ENCODE results near the gene C1QA.

DNA sequence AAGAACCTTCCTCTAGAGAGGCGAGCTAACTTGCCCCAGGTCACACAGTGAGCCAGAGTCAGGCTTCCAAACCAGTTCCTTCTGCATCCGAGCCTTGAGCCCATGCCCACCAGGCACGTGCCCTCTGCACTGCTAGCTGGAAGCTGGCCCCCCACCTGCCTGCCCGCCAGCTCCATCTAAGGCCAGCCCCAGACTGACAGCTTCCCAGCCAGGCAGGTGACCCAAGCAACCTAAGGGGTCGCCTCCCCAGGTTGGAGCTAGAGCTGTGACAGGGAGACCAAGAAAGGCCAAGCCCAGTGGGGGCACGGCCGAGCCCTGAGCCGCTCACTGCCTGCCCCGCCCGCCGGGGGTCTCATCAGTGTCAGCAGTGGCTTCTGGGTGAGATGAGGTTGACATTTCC is 19.9 kb upstream of the C1QA start:
- TF ChIP-seq, protein P1, sequence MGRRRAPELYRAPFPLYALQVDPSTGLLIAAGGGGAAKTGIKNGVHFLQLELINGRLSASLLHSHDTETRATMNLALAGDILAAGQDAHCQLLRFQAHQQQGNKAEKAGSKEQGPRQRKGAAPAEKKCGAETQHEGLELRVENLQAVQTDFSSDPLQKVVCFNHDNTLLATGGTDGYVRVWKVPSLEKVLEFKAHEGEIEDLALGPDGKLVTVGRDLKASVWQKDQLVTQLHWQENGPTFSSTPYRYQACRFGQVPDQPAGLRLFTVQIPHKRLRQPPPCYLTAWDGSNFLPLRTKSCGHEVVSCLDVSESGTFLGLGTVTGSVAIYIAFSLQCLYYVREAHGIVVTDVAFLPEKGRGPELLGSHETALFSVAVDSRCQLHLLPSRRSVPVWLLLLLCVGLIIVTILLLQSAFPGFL (CRISPR knock-in tag; IDR thresholded peaks at IDR 0.05) = no peak
- TF ChIP-seq NR1H2 (CRISPR knock-in tag; IDR thresholded peaks at IDR 0.05; ENCODE audit: borderline replicate concordance, low read depth) (no peak), RNF2 (conservative IDR thresholded peaks at IDR 0.05; ENCODE audit: low read depth) (no peak), CEBPB (IDR thresholded peaks at IDR 0.05; ENCODE audit: borderline replicate concordance, low read depth, low read length) (no peak), FOXJ3 (CRISPR knock-in tag; IDR thresholded peaks at IDR 0.05; ENCODE audit: borderline replicate concordance) (no peak), SIN3A (IDR thresholded peaks at IDR 0.05; ENCODE audit: borderline replicate concordance, low read depth, low read length) (no peak), ZNF232 (CRISPR knock-in tag; IDR thresholded peaks at IDR 0.05; ENCODE audit: borderline replicate concordance) (no peak)
- TF ChIP-seq, protein P2, sequence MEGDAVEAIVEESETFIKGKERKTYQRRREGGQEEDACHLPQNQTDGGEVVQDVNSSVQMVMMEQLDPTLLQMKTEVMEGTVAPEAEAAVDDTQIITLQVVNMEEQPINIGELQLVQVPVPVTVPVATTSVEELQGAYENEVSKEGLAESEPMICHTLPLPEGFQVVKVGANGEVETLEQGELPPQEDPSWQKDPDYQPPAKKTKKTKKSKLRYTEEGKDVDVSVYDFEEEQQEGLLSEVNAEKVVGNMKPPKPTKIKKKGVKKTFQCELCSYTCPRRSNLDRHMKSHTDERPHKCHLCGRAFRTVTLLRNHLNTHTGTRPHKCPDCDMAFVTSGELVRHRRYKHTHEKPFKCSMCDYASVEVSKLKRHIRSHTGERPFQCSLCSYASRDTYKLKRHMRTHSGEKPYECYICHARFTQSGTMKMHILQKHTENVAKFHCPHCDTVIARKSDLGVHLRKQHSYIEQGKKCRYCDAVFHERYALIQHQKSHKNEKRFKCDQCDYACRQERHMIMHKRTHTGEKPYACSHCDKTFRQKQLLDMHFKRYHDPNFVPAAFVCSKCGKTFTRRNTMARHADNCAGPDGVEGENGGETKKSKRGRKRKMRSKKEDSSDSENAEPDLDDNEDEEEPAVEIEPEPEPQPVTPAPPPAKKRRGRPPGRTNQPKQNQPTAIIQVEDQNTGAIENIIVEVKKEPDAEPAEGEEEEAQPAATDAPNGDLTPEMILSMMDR (CRISPR knock-in tag; IDR thresholded peaks at IDR 0.05) = no peak
- TF ChIP-seq, protein P3, sequence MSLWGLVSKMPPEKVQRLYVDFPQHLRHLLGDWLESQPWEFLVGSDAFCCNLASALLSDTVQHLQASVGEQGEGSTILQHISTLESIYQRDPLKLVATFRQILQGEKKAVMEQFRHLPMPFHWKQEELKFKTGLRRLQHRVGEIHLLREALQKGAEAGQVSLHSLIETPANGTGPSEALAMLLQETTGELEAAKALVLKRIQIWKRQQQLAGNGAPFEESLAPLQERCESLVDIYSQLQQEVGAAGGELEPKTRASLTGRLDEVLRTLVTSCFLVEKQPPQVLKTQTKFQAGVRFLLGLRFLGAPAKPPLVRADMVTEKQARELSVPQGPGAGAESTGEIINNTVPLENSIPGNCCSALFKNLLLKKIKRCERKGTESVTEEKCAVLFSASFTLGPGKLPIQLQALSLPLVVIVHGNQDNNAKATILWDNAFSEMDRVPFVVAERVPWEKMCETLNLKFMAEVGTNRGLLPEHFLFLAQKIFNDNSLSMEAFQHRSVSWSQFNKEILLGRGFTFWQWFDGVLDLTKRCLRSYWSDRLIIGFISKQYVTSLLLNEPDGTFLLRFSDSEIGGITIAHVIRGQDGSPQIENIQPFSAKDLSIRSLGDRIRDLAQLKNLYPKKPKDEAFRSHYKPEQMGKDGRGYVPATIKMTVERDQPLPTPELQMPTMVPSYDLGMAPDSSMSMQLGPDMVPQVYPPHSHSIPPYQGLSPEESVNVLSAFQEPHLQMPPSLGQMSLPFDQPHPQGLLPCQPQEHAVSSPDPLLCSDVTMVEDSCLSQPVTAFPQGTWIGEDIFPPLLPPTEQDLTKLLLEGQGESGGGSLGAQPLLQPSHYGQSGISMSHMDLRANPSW (CRISPR knock-in tag; IDR thresholded peaks at IDR 0.05; ENCODE audit: borderline replicate concordance) = no peak

All from HepG2 (cell line).